IMR-90 (cell line): ENCODE data around the gene SHISA2. TPM values are rescaled to one million over a fixed set of nuclear protein-coding genes. Genes with fewer than 3 reads are reported as not detected.

Experiments used
- ATAC-seq: fragments of 200-7000 bp; cut with Tn5 transposase; 2 replicates; pipeline ENCODE4 v1.9.1; 2020; ENCODE audit warnings: low read depth, mild to moderate bottlenecking, moderate library complexity
- BruUV-seq: library from RNA; stranded (reverse); fragments of 400-500 nt; replicated peaks from 2 replicates; lab custom pipeline; 2021; lab: Mats Ljungman, UMichigan
- CTCF ChIA-PET: fragments of 300-600 bp; formaldehyde crosslinking; extraction: SDS; loops from one replicate; lab custom pipeline; 2021; ENCODE audit warnings: antibody characterized with exemption; lab: Yijun Ruan, JAX
- POLR2A ChIA-PET: fragments of 300-600 bp; sonication (Branson Sonifier 250); formaldehyde crosslinking; loops from one replicate; lab custom pipeline; 2022; ENCODE audit warnings: antibody characterized with exemption; ENCODE audit not compliant: unreplicated experiment; lab: Charles Lee
- DNase-seq: peaks from one replicate; pipeline ENCODE4 v3.0.0; 2013
- H2AFZ ChIP-seq: replicated peaks from 2 replicates; pipeline ENCODE3; 2013; ENCODE audit warnings: low read length, mild to moderate bottlenecking; ENCODE audit not compliant: poor library complexity
- H2AK5ac ChIP-seq: 2 replicates; pipeline ENCODE4 v1.6.1; 2013; ENCODE audit warnings: low read depth, low read length, inconsistent platforms
- H2AK9ac ChIP-seq: replicated peaks from 2 replicates; pipeline ENCODE3; 2013; ENCODE audit warnings: mild to moderate bottlenecking, low read depth, low read length, moderate library complexity; ENCODE audit not compliant: poor library complexity
- H2BK120ac ChIP-seq: 2 replicates; pipeline ENCODE4 v1.6.1; 2013; ENCODE audit warnings: low read depth, low read length, inconsistent platforms
- H2BK15ac ChIP-seq: 3 replicates; pipeline ENCODE4 v1.6.1; 2013; ENCODE audit warnings: low read depth, low read length, inconsistent platforms
- H2BK20ac ChIP-seq: 2 replicates; pipeline ENCODE4 v1.6.1; 2013; ENCODE audit warnings: low read depth, mild to moderate bottlenecking, inconsistent platforms, low read length, moderate library complexity
- H2BK5ac ChIP-seq: 2 replicates; pipeline ENCODE4 v1.6.1; 2013; ENCODE audit warnings: mild to moderate bottlenecking, low read depth, low read length, inconsistent platforms; ENCODE audit not compliant: poor library complexity, severe bottlenecking
- H3K14ac ChIP-seq: replicated peaks from 2 replicates; pipeline ENCODE4 v1.6.1; 2013; ENCODE audit warnings: low read depth, low read length, inconsistent platforms
- H3K18ac ChIP-seq: 2 replicates; pipeline ENCODE4 v1.6.1; 2013; ENCODE audit warnings: low read depth, low read length, control low read depth
- H3K23ac ChIP-seq: 2 replicates; pipeline ENCODE4 v1.6.1; 2013; ENCODE audit warnings: low read depth, low read length, inconsistent platforms
- H3K27ac ChIP-seq: 2 replicates; pipeline ENCODE4 v1.5.1; 2013; ENCODE audit warnings: mild to moderate bottlenecking, control low read depth, low read length; ENCODE audit not compliant: insufficient read depth
- H3K27me3 ChIP-seq: 2 replicates; pipeline ENCODE4 v1.6.1; 2013; ENCODE audit warnings: low read length; ENCODE audit not compliant: control insufficient read depth, insufficient read depth
- H3K36me3 ChIP-seq: 2 replicates; pipeline ENCODE4 v1.6.1; 2013; ENCODE audit warnings: low read length, mixed read lengths; ENCODE audit not compliant: control insufficient read depth, insufficient read depth
- H3K4ac ChIP-seq: 2 replicates; pipeline ENCODE4 v1.6.1; 2013; ENCODE audit warnings: low read depth, low read length, inconsistent platforms
- H3K4me1 ChIP-seq: 2 replicates; pipeline ENCODE4 v1.6.1; 2013; ENCODE audit warnings: low read length, mixed read lengths; ENCODE audit not compliant: control insufficient read depth, insufficient read depth
- H3K4me2 ChIP-seq: 2 replicates; pipeline ENCODE4 v1.6.1; 2013; ENCODE audit warnings: low read depth, mild to moderate bottlenecking, control low read depth, low read length, moderate library complexity
- H3K4me3 ChIP-seq: 2 replicates; pipeline ENCODE4 v1.5.1; 2013; ENCODE audit warnings: low read depth, mild to moderate bottlenecking, control low read depth, low read length, moderate library complexity; ENCODE audit not compliant: insufficient read depth
- H3K56ac ChIP-seq: 2 replicates; pipeline ENCODE4 v1.6.1; 2013; ENCODE audit warnings: low read length, inconsistent platforms; ENCODE audit not compliant: insufficient read depth; ENCODE audit errors: extremely low read depth
- H3K79me1 ChIP-seq, 2 experiments: 2 replicates each; pipeline ENCODE4 v1.6.1; 2013; ENCODE audit warnings: low read length in 2 of 2, inconsistent platforms in 1 of 2, low read depth in 1 of 2
- H3K9ac ChIP-seq: 2 replicates; pipeline ENCODE4 v1.6.1; 2013; ENCODE audit warnings: low read depth, low read length, control low read depth
- H3K9me1 ChIP-seq: 2 replicates; pipeline ENCODE4 v1.6.1; 2013; ENCODE audit warnings: low read length, inconsistent platforms; ENCODE audit not compliant: insufficient read depth
- H3K9me3 ChIP-seq: 2 replicates; pipeline ENCODE4 v1.6.1; 2013; ENCODE audit warnings: low read length; ENCODE audit not compliant: control insufficient read depth, insufficient read depth
- H4K20me1 ChIP-seq: 2 replicates; pipeline ENCODE4 v1.6.1; 2013; ENCODE audit warnings: low read length, inconsistent platforms; ENCODE audit not compliant: insufficient read depth
- H4K5ac ChIP-seq: 2 replicates; pipeline ENCODE4 v1.6.1; 2013; ENCODE audit warnings: mild to moderate bottlenecking, low read depth, low read length, control low read depth
- H4K8ac ChIP-seq, 2 experiments: 2 replicates each; pipeline ENCODE4 v1.6.1; 2013; ENCODE audit warnings: low read depth in 2 of 2, low read length in 2 of 2, control low read depth in 1 of 2, inconsistent platforms in 1 of 2
- H4K91ac ChIP-seq: 2 replicates; pipeline ENCODE4 v1.6.1; 2013; ENCODE audit warnings: low read depth, low read length, inconsistent platforms; ENCODE audit not compliant: insufficient read depth
- BHLHE40 ChIP-seq: fragments of 150-350 bp; IDR thresholded peaks from 2 replicates; pipeline ENCODE4 v1.6.1; 2016; ENCODE audit warnings: mild to moderate bottlenecking, low read depth, low read length
- CEBPB ChIP-seq: IDR thresholded peaks from 2 replicates; pipeline ENCODE4 v1.6.1; 2012; ENCODE audit warnings: low read depth, low read length, improper control_type of control experiment
- CHD1 ChIP-seq: IDR thresholded peaks from 2 replicates; pipeline ENCODE4 v1.6.1; 2012; ENCODE audit warnings: low read depth, low read length, improper control_type of control experiment
- ELK1 ChIP-seq: fragments of 150-350 bp; IDR thresholded peaks from 2 replicates; pipeline ENCODE4 v1.6.1; 2016; ENCODE audit warnings: low read depth, mild to moderate bottlenecking, low read length, moderate library complexity, borderline replicate concordance
- FOS ChIP-seq: fragments of 150-350 bp; IDR thresholded peaks from 2 replicates; pipeline ENCODE4 v1.6.1; 2016; ENCODE audit warnings: low read depth, low read length
- MAFK ChIP-seq: IDR thresholded peaks from 2 replicates; pipeline ENCODE4 v1.6.1; 2012; ENCODE audit warnings: low read depth, low read length, improper control_type of control experiment
- MAZ ChIP-seq: IDR thresholded peaks from 2 replicates; pipeline ENCODE4 v1.6.1; 2012; ENCODE audit warnings: low read depth, mild to moderate bottlenecking, low read length, improper control_type of control experiment, moderate library complexity, borderline replicate concordance
- MXI1 ChIP-seq: IDR thresholded peaks from 2 replicates; pipeline ENCODE4 v1.6.1; 2012; ENCODE audit warnings: low read depth, mild to moderate bottlenecking, low read length, moderate library complexity, borderline replicate concordance
- NFE2L2 ChIP-seq: fragments of 150-350 bp; IDR thresholded peaks from 2 replicates; pipeline ENCODE4 v1.6.1; 2016; ENCODE audit warnings: low read depth, mild to moderate bottlenecking, low read length
- POLR2A ChIP-seq: IDR thresholded peaks from 2 replicates; pipeline ENCODE4 v1.6.1; 2012; ENCODE audit warnings: mild to moderate bottlenecking, low read depth, low read length
- RAD21 ChIP-seq: IDR thresholded peaks from 2 replicates; pipeline ENCODE4 v1.6.1; 2012; ENCODE audit warnings: low read length, improper control_type of control experiment
- RCOR1 ChIP-seq: IDR thresholded peaks from 2 replicates; pipeline ENCODE4 v1.6.1; 2012; ENCODE audit warnings: mild to moderate bottlenecking, low read length, improper control_type of control experiment; ENCODE audit not compliant: insufficient replicate concordance
- RFX5 ChIP-seq: IDR thresholded peaks from 2 replicates; pipeline ENCODE4 v1.8.0; 2012; ENCODE audit warnings: low read depth, mild to moderate bottlenecking, low read length, moderate library complexity
- SMC3 ChIP-seq: fragments of 150-350 bp; IDR thresholded peaks from 2 replicates; pipeline ENCODE4 v1.6.1; 2016; ENCODE audit warnings: low read depth, mild to moderate bottlenecking, antibody characterized with exemption, low read length, moderate library complexity
- WGBS, 2 experiments: methylation state at CpG; one replicate each; pipeline versions ENCODE4 v1.1.5 to v1.1.7; 2013; ENCODE audit warnings: missing lambda C conversion rate in 2 of 2; ENCODE audit not compliant: insufficient read length in 1 of 2; ENCODE audit errors: extremely low coverage in 2 of 2; 5-methylcytosine and 5-hydroxymethylcytosine counted together
- dilution Hi-C: fragments of 300-500 bp; cut with HindIII; formaldehyde crosslinking; loops from one replicate; pipeline ENCODE4 v1.14.3; 2018; ENCODE audit warnings: low sequenced_read_pairs; ENCODE audit not compliant: unreplicated experiment
- in situ Hi-C: fragments of 300-500 bp; cut with MboI; formaldehyde crosslinking; loops from 3 replicates; pipeline ENCODE4 v1.14.3; 2019; ENCODE audit warnings: low sequenced_read_pairs, inconsistent platforms, mixed read lengths
- intact Hi-C: fragments of 100-400 bp; cut with micrococcal nuclease; formaldehyde crosslinking; loops from 2 replicates; pipeline ENCODE4 v1.10.0; 2022
- polyA plus RNA-seq, 3 experiments: library from polyadenylated mRNA; depleted of rRNA; stranded (reverse); fragments of >200 nt; gene quantifications; 2 replicates each; pipeline ENCODE4 v1.2.3, GENCODE V29; 2012; ENCODE audit warnings: low replicate concordance in 1 of 3
- total RNA-seq: library from RNA; depleted of rRNA; stranded (reverse); fragments of >200 nt; gene quantifications from 2 replicates; pipeline ENCODE4 v1.2.3, GENCODE V29; 2012
- TF ChIP-seq, protein P1 (sequence below): conservative IDR thresholded peaks from 2 replicates; pipeline ENCODE4 v1.5.1; 2012; ENCODE audit warnings: mild to moderate bottlenecking, low read depth, low read length, improper control_type of control experiment
- TF ChIP-seq, protein P2 (sequence below): fragments of 150-350 bp; IDR thresholded peaks from 2 replicates; pipeline ENCODE4 v1.6.1; 2017; ENCODE audit warnings: mild to moderate bottlenecking, antibody characterized with exemption, low read length, low read depth

The SHISA2 gene
- total and polyA plus RNA-seq, 2 of the 4 experiments (the other 2 are of a cell fraction), result not detected

- peaks cover 1% of the 10 kb centered on the region; the same call in 1 of the 2 replicates for H3K27me3 ChIP-seq
- no peaks in the 10 kb centered on the region for H4K20me1 ChIP-seq
- no peaks in the 10 kb centered on the region for H3K36me3 ChIP-seq
- no peak overlapping the region for H3K9ac ChIP-seq
- POLR2A ChIA-PET, result no interaction called here
- H2AK9ac ChIP-seq, result no peak overlapping the region
- BruUV-seq, result no TSS peak
- H2BK120ac ChIP-seq, result no peak overlapping the region
- H3K56ac ChIP-seq, result no peak overlapping the region
- H2BK20ac ChIP-seq, result no peak overlapping the region
- no peaks in the 10 kb centered on the region for H3K79me1 ChIP-seq
- no peak for ATAC-seq
- H3K9me3 ChIP-seq, result no peaks in the 10 kb centered on the region
- DNase-seq, result no peak
- in situ Hi-C loops (no loop called here), intact Hi-C loops (loop anchor here (10.0 kb wide), 2 partner anchors 619 to 1071 kb away; no protein-coding TSS in a partner anchor), dilution Hi-C loops (no loop called here)
- CTCF ChIA-PET, result no interaction called here
- no peak overlapping the region for H3K27ac ChIP-seq
- H3K9me1 ChIP-seq, result no peaks in the 10 kb centered on the region
- no peak for TF ChIP-seq MXI1
- no peak for TF ChIP-seq ELK1
- no peak for TF ChIP-seq SMC3
- TF ChIP-seq POLR2A, result no peak
- no peak for TF ChIP-seq RFX5
- TF ChIP-seq, protein P1, sequence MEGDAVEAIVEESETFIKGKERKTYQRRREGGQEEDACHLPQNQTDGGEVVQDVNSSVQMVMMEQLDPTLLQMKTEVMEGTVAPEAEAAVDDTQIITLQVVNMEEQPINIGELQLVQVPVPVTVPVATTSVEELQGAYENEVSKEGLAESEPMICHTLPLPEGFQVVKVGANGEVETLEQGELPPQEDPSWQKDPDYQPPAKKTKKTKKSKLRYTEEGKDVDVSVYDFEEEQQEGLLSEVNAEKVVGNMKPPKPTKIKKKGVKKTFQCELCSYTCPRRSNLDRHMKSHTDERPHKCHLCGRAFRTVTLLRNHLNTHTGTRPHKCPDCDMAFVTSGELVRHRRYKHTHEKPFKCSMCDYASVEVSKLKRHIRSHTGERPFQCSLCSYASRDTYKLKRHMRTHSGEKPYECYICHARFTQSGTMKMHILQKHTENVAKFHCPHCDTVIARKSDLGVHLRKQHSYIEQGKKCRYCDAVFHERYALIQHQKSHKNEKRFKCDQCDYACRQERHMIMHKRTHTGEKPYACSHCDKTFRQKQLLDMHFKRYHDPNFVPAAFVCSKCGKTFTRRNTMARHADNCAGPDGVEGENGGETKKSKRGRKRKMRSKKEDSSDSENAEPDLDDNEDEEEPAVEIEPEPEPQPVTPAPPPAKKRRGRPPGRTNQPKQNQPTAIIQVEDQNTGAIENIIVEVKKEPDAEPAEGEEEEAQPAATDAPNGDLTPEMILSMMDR, result no peak
- TF ChIP-seq, protein P2, sequence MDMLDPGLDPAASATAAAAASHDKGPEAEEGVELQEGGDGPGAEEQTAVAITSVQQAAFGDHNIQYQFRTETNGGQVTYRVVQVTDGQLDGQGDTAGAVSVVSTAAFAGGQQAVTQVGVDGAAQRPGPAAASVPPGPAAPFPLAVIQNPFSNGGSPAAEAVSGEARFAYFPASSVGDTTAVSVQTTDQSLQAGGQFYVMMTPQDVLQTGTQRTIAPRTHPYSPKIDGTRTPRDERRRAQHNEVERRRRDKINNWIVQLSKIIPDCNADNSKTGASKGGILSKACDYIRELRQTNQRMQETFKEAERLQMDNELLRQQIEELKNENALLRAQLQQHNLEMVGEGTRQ, result no peak
- TF ChIP-seq RCOR1, result no peak
- TF ChIP-seq FOS, result no peak
- no peak for TF ChIP-seq BHLHE40
- no peak for TF ChIP-seq NFE2L2
- TF ChIP-seq CEBPB, result no peak
- TF ChIP-seq MAFK, result no peak
- no peak for TF ChIP-seq CHD1
- TF ChIP-seq MAZ, result no peak
- TF ChIP-seq RAD21, result no peak
- H3K23ac ChIP-seq, result no peak overlapping the region
- no peak overlapping the region for H3K14ac ChIP-seq
- no peak overlapping the region for H3K18ac ChIP-seq
- no peak overlapping the region for H2BK15ac ChIP-seq
- no peak overlapping the region for H2AFZ ChIP-seq
- no peak overlapping the region for H3K4me2 ChIP-seq
- no peak overlapping the region for H4K8ac ChIP-seq
- H3K4me3 ChIP-seq, result no peak overlapping the region
- no peaks in the 10 kb centered on the region for H3K4me1 ChIP-seq
- no peak overlapping the region for H2BK5ac ChIP-seq
- WGBS, 2 experiments, result no CpG with 5 or more reads among the region's 6 CpGs
- H3K4ac ChIP-seq, result no peak overlapping the region
- no peak overlapping the region for H2AK5ac ChIP-seq
- H4K91ac ChIP-seq, result no peak overlapping the region
- no peak overlapping the region for H4K5ac ChIP-seq
Observed at GRCh38 chr13:26075498-26075897, 23.7 kb upstream of the SHISA2 start.
